ENCODE data around the gene AFMID. TPM values are rescaled to one million over a fixed set of nuclear protein-coding genes. Genes with fewer than 3 reads are reported as not detected.

Gene AFMID
- total RNA-seq, 1 experiment from 2014 or later = 65.0 TPM

GRCh38 chr17:78197147-78197832 is 10.1 kb downstream of the AFMID start:
- intact Hi-C loops (cut with micrococcal nuclease; ENCODE audit: unreplicated experiment) = no loop called here
- ChIA-PET CTCF (no interaction called here), POLR2A (ENCODE audit: low non-redundant PET) (no interaction called here)
- TF ChIP-seq, protein P1, sequence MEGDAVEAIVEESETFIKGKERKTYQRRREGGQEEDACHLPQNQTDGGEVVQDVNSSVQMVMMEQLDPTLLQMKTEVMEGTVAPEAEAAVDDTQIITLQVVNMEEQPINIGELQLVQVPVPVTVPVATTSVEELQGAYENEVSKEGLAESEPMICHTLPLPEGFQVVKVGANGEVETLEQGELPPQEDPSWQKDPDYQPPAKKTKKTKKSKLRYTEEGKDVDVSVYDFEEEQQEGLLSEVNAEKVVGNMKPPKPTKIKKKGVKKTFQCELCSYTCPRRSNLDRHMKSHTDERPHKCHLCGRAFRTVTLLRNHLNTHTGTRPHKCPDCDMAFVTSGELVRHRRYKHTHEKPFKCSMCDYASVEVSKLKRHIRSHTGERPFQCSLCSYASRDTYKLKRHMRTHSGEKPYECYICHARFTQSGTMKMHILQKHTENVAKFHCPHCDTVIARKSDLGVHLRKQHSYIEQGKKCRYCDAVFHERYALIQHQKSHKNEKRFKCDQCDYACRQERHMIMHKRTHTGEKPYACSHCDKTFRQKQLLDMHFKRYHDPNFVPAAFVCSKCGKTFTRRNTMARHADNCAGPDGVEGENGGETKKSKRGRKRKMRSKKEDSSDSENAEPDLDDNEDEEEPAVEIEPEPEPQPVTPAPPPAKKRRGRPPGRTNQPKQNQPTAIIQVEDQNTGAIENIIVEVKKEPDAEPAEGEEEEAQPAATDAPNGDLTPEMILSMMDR (conservative IDR thresholded peaks at IDR 0.05; ENCODE audit: low read depth, low read length) = no peak
- TF ChIP-seq EZH2 (IDR thresholded peaks at IDR 0.05; ENCODE audit: borderline replicate concordance, low read depth, low read length, poor library complexity, severe bottlenecking) = no peak
- no TSS peak for BruUV-seq (replicated peaks)
- Histone ChIP-seq H3K27me3 (replicated peaks; ENCODE audit: insufficient read depth, low read depth, low read length, poor library complexity) (no peaks in the 10 kb centered on the region), H3K9me3 (ENCODE audit: low read depth, low read length, poor library complexity, severe bottlenecking) (no peaks in the 10 kb centered on the region), H3K36me3 (ENCODE audit: insufficient read depth, low read length, poor library complexity, severe bottlenecking) (peaks cover 19% of the 10 kb centered on the region), H3K4me3 (ENCODE audit: low read depth, low read length, poor library complexity, severe bottlenecking) (no peak overlapping the region), H3K4me1 (ENCODE audit: insufficient read depth, low read length, poor library complexity, severe bottlenecking) (no peaks in the 10 kb centered on the region), H3K27ac (ENCODE audit: low read depth, low read length, poor library complexity, severe bottlenecking) (no peak overlapping the region)
- DNase-seq (ENCODE audit: low spot score) = no peak

DNA sequence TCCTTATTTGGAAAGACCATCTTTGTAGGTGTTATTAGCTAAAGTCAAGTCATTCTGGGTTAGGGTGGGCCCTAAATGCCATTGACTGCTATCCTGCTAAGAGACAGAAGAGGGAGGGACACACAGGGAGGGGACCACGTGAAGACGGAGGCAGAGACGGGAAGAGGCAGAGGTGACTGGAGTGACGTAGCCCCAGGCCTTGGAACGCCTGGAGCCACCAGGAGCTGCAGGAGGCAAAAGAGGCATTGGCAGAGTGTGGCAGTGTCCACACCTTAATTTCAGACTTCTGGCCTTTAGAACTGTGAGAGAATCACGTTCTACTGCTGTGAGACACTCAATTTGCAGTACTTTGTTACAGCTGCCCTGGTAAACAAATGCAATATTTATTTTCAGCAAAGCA is 13.3 kb downstream of the AFMID start:
- CTCF ChIA-PET = no interaction called here
- BruUV-seq (replicated peaks) = no TSS peak
- no peak overlapping the region for H3K27ac ChIP-seq (ENCODE audit: low read depth, low read length, poor library complexity, severe bottlenecking)
- TF ChIP-seq, protein P1 (conservative IDR thresholded peaks at IDR 0.05; ENCODE audit: low read depth, low read length) = no peak
- no peak for TF ChIP-seq EZH2 (IDR thresholded peaks at IDR 0.05; ENCODE audit: borderline replicate concordance, low read depth, low read length, poor library complexity, severe bottlenecking)
- intact Hi-C loops (cut with micrococcal nuclease; ENCODE audit: unreplicated experiment) = no loop called here
- DNase-seq (ENCODE audit: low spot score) = no peak
- H3K4me1 ChIP-seq (ENCODE audit: insufficient read depth, low read length, poor library complexity, severe bottlenecking) = no peaks in the 10 kb centered on the region
- H3K27me3 ChIP-seq (replicated peaks; ENCODE audit: insufficient read depth, low read depth, low read length, poor library complexity) = no peaks in the 10 kb centered on the region
- H3K9me3 ChIP-seq (ENCODE audit: low read depth, low read length, poor library complexity, severe bottlenecking) = no peaks in the 10 kb centered on the region
- POLR2A ChIA-PET (ENCODE audit: low non-redundant PET) = no interaction called here
- H3K4me3 ChIP-seq (ENCODE audit: low read depth, low read length, poor library complexity, severe bottlenecking) = no peak overlapping the region
- H3K36me3 ChIP-seq (ENCODE audit: insufficient read depth, low read length, poor library complexity, severe bottlenecking) = peaks cover 15% of the 10 kb centered on the region

GRCh38 chr17:78202666-78203065 is 15.5 kb downstream of the AFMID start:
- ChIA-PET CTCF (interaction anchor here (0.6 to 0.7 kb wide), 2 partner anchors 16 to 28 kb away, joined by 3 to 16 read pairs; no protein-coding TSS in a partner anchor), POLR2A (ENCODE audit: low non-redundant PET) (no interaction called here)
- BruUV-seq (replicated peaks) = no TSS peak

More at GRCh38 chr17:78202666-78203065, 15.5 kb downstream of the AFMID start:
- no peak for TF ChIP-seq EZH2 (IDR thresholded peaks at IDR 0.05; ENCODE audit: borderline replicate concordance, low read depth, low read length, poor library complexity, severe bottlenecking)
- TF ChIP-seq, protein P1 (conservative IDR thresholded peaks at IDR 0.05; ENCODE audit: low read depth, low read length) = no peak
- H3K4me1 ChIP-seq (ENCODE audit: insufficient read depth, low read length, poor library complexity, severe bottlenecking) = no peaks in the 10 kb centered on the region
- intact Hi-C loops (cut with micrococcal nuclease; ENCODE audit: unreplicated experiment) = no loop called here
- no peaks in the 10 kb centered on the region for H3K9me3 ChIP-seq (ENCODE audit: low read depth, low read length, poor library complexity, severe bottlenecking)
- no peaks in the 10 kb centered on the region for H3K27me3 ChIP-seq (replicated peaks; ENCODE audit: insufficient read depth, low read depth, low read length, poor library complexity)
- DNase-seq (ENCODE audit: low spot score) = no peak
- no peak overlapping the region for H3K27ac ChIP-seq (ENCODE audit: low read depth, low read length, poor library complexity, severe bottlenecking)
- H3K4me3 ChIP-seq (ENCODE audit: low read depth, low read length, poor library complexity, severe bottlenecking) = no peak overlapping the region
- H3K36me3 ChIP-seq (ENCODE audit: insufficient read depth, low read length, poor library complexity, severe bottlenecking) = peaks cover 9% of the 10 kb centered on the region
